OCI-LY7 (cell line): ENCODE measurements around the gene INSYN2B. TPM values are rescaled to one million over a fixed set of nuclear protein-coding genes. Genes with fewer than 3 reads are reported as not detected.

Experiments
- BruUV-seq: library from RNA; stranded (reverse); fragments of 400-500 nt; replicated peaks from 2 replicates; lab custom pipeline; 2021; lab: Mats Ljungman, UMichigan
- CTCF ChIA-PET: fragments of 300-600 bp; sonication (Branson Sonifier 250); formaldehyde crosslinking; loops from one replicate; lab custom pipeline; 2022; ENCODE audit warnings: antibody characterized with exemption; ENCODE audit not compliant: unreplicated experiment; lab: Charles Lee
- POLR2A ChIA-PET: fragments of 300-600 bp; sonication (Branson Sonifier 250); formaldehyde crosslinking; loops from one replicate; lab custom pipeline; 2022; ENCODE audit warnings: antibody characterized with exemption; lab: Charles Lee
- DNase-seq: peaks from one replicate; pipeline ENCODE4 v3.0.0-alpha.2; 2015; ENCODE audit warnings: low spot score
- H2AFZ ChIP-seq: fragments of 200-600 bp; sonication (generic), shearing (Covaris generic); 2 replicates; pipeline ENCODE4 v1.6.1; 2014; ENCODE audit warnings: mild to moderate bottlenecking, antibody characterized with exemption, low read length, moderate library complexity
- H3K27ac ChIP-seq: fragments of 200-600 bp; sonication (generic); 2 replicates; pipeline ENCODE4 v1.5.1; 2014; ENCODE audit warnings: mixed run types, low read depth, mild to moderate bottlenecking, moderate library complexity, low read length, inconsistent platforms; ENCODE audit not compliant: poor library complexity, severe bottlenecking
- H3K36me3 ChIP-seq: fragments of 200-600 bp; sonication (generic); 2 replicates; pipeline ENCODE4 v1.6.1; 2014; ENCODE audit warnings: mild to moderate bottlenecking, antibody characterized with exemption, low read length, moderate library complexity, mixed read lengths; ENCODE audit not compliant: insufficient read depth
- H3K4me1 ChIP-seq: fragments of 200-600 bp; sonication (generic); 2 replicates; pipeline ENCODE4 v1.5.1; 2014; ENCODE audit warnings: mild to moderate bottlenecking, low read length; ENCODE audit not compliant: insufficient read depth, poor library complexity, severe bottlenecking
- H3K4me2 ChIP-seq: fragments of 200-600 bp; sonication (generic); 2 replicates; pipeline ENCODE4 v1.6.1; 2014; ENCODE audit warnings: mild to moderate bottlenecking, low read length
- H3K4me3 ChIP-seq: fragments of 200-600 bp; sonication (generic); 2 replicates; pipeline ENCODE4 v1.5.1; 2014; ENCODE audit warnings: mild to moderate bottlenecking, low read depth, low read length; ENCODE audit not compliant: poor library complexity, severe bottlenecking
- H3K79me2 ChIP-seq: fragments of 200-600 bp; sonication (generic); 2 replicates; pipeline ENCODE4 v1.6.1; 2016; ENCODE audit warnings: low read depth, mild to moderate bottlenecking, low read length, moderate library complexity, mixed read lengths; ENCODE audit not compliant: insufficient read depth
- H3K9me2 ChIP-seq: fragments of 200-600 bp; sonication (generic); 2 replicates; pipeline ENCODE4 v1.6.1; 2016; ENCODE audit warnings: mild to moderate bottlenecking, low read length, mixed read lengths; ENCODE audit not compliant: insufficient read depth
- H3K9me3 ChIP-seq: fragments of 200-600 bp; sonication (generic); 2 replicates; pipeline ENCODE4 v1.6.1; 2014; ENCODE audit warnings: mild to moderate bottlenecking, mixed run types, low read length, mixed read lengths
- H4K20me1 ChIP-seq: fragments of 200-600 bp; sonication (generic); 2 replicates; pipeline ENCODE4 v1.6.1; 2014; ENCODE audit warnings: mild to moderate bottlenecking, antibody characterized with exemption, low read length, moderate library complexity, mixed read lengths; ENCODE audit not compliant: insufficient read depth
- EZH2phosphoT487 ChIP-seq: fragments of 200-600 bp; sonication (generic); IDR thresholded peaks from 2 replicates; pipeline ENCODE4 v1.6.1; 2018; ENCODE audit warnings: low read depth, borderline replicate concordance, mild to moderate bottlenecking, mixed run types, antibody characterized with exemption, low read length, moderate library complexity, mixed read lengths
- intact Hi-C: fragments of 100-400 bp; cut with micrococcal nuclease; formaldehyde crosslinking; loops from one replicate; pipeline ENCODE4 v1.10.0; 2022; ENCODE audit not compliant: unreplicated experiment
- total RNA-seq, 2 experiments: library from RNA; depleted of rRNA in 1 of 2; stranded (reverse); fragments of >200 nt in 1 of 2; shearing (Covaris generic) in 1 of 2; gene quantifications; 2 replicates each; pipeline ENCODE4 v1.2.3, GENCODE V29; 2014 to 2022
- TF ChIP-seq, protein P1 (sequence below): fragments of 200-600 bp; sonication (generic); conservative IDR thresholded peaks from 2 replicates; pipeline ENCODE4 v1.5.1; 2014; ENCODE audit warnings: mild to moderate bottlenecking, antibody characterized with exemption, low read length, moderate library complexity, mixed read lengths

The INSYN2B gene
- total RNA-seq, 2 experiments from 2014 or later = not detected

DNA sequence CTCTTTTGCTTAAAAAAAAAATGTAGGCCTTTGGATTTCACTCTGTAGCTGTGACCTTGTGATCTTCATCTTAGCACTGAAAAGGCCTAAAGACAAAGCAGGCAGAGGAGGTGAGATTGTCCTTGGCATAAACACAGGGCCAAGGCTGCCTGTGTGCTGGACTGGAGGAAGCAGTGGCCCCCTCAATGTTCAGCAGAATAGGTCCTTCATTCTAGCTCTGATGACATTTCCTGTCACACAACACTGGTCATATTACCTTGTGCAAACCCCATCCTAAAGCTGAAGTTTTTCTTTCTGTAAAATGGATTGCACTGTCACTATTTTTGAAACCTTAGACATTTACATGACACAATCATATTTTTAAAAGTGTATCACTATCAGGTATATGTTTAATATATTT lies 147.4 kb downstream of the INSYN2B start:
- Histone ChIP-seq H4K20me1 (no peaks in the 10 kb centered on the region), H3K9me2 (no peaks in the 10 kb centered on the region), H3K9me3 (no peaks in the 10 kb centered on the region), H2AFZ (no peak overlapping the region), H3K4me2 (no peak overlapping the region), H3K27ac (no peak overlapping the region), H3K4me1 (no peaks in the 10 kb centered on the region), H3K36me3 (peaks cover 12% of the 10 kb centered on the region; the same call in 1 of the 2 replicates), H3K79me2 (no peaks in the 10 kb centered on the region), H3K4me3 (no peak overlapping the region)
- POLR2A ChIA-PET = interaction anchor here (1.1 to 1.5 kb wide), 2 partner anchors 12 to 13 kb away, joined by 3 to 5 read pairs; no protein-coding TSS in a partner anchor
- CTCF ChIA-PET = no interaction called here
- no TSS peak for BruUV-seq
- DNase-seq = no peak
- intact Hi-C loops = no loop called here
- TF ChIP-seq, protein P1, sequence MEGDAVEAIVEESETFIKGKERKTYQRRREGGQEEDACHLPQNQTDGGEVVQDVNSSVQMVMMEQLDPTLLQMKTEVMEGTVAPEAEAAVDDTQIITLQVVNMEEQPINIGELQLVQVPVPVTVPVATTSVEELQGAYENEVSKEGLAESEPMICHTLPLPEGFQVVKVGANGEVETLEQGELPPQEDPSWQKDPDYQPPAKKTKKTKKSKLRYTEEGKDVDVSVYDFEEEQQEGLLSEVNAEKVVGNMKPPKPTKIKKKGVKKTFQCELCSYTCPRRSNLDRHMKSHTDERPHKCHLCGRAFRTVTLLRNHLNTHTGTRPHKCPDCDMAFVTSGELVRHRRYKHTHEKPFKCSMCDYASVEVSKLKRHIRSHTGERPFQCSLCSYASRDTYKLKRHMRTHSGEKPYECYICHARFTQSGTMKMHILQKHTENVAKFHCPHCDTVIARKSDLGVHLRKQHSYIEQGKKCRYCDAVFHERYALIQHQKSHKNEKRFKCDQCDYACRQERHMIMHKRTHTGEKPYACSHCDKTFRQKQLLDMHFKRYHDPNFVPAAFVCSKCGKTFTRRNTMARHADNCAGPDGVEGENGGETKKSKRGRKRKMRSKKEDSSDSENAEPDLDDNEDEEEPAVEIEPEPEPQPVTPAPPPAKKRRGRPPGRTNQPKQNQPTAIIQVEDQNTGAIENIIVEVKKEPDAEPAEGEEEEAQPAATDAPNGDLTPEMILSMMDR = no peak
- no peak for TF ChIP-seq EZH2phosphoT487

DNA sequence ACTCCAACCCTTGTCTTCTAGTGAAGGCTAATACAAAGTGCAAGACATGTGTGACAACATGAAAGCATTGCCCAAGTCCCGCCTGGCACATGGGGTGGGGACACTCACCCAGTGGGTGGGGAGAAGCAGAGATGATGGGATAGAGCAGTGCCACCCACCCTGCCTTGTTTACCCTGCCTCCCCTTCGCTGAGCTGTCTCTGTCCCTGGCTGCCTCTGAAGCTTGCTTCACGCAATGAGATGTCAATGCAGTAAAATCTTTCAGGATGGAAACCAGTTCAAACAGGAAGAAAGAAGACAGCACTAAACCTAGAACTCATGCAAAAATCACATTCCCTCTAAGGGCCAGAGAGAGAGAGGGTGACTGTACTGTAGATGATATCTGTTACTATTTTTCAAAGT lies 148.0 kb downstream of the INSYN2B start:
- no peak for DNase-seq
- Histone ChIP-seq H3K27ac (no peak overlapping the region), H3K9me3 (no peaks in the 10 kb centered on the region), H2AFZ (no peak overlapping the region), H3K4me2 (no peak overlapping the region), H4K20me1 (no peaks in the 10 kb centered on the region), H3K4me1 (no peaks in the 10 kb centered on the region), H3K36me3 (peaks cover 12% of the 10 kb centered on the region; the same call in 1 of the 2 replicates), H3K4me3 (no peak overlapping the region), H3K79me2 (no peaks in the 10 kb centered on the region), H3K9me2 (no peaks in the 10 kb centered on the region)
- TF ChIP-seq, protein P1 = no peak
- no peak for TF ChIP-seq EZH2phosphoT487
- ChIA-PET CTCF (no interaction called here), POLR2A (interaction anchor here (1.1 to 1.5 kb wide), 2 partner anchors 12 to 14 kb away, joined by 3 to 5 read pairs; no protein-coding TSS in a partner anchor)
- no TSS peak for BruUV-seq
- intact Hi-C loops = no loop called here

DNA sequence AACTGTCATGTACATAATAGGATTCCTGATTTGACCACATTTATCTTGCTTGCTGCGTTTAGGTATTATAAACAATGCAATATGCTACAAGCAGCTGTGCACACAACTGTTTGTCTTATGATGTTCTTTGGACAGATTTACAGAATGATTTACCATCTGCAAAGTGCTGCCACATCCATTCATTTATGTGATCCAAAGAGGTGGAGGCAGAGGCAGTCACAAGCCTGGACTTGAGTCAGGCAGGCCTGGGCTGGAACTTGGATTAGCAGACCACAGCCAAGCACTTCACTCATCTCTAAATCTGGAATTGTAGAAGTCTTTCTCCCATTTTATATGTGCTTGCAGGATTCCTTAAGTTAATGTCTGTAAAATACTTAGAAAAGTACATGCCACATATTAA lies 149.0 kb downstream of the INSYN2B start:
- no peaks in the 10 kb centered on the region for H3K79me2 ChIP-seq
- ChIA-PET POLR2A (no interaction called here), CTCF (no interaction called here)
- H3K4me3 ChIP-seq = no peak overlapping the region
- H2AFZ ChIP-seq = no peak overlapping the region
- no peaks in the 10 kb centered on the region for H3K4me1 ChIP-seq
- no peak for DNase-seq
- peaks cover 13% of the 10 kb centered on the region; the same call in 1 of the 2 replicates for H3K36me3 ChIP-seq
- TF ChIP-seq, protein P1 = no peak
- no peak for TF ChIP-seq EZH2phosphoT487
- intact Hi-C loops = no loop called here
- no peaks in the 10 kb centered on the region for H3K9me3 ChIP-seq
- H3K27ac ChIP-seq = no peak overlapping the region
- H4K20me1 ChIP-seq = no peaks in the 10 kb centered on the region
- no peak overlapping the region for H3K4me2 ChIP-seq
- BruUV-seq = no TSS peak
- H3K9me2 ChIP-seq = no peaks in the 10 kb centered on the region
